OCI-LY1 (cell line): Measurements from ENCODE around the gene TPBGL.

Experiments
- H2AFZ ChIP-seq: fragments of 200-600 bp; sonication (generic), shearing (Covaris generic); 2 replicates; pipeline ENCODE4 v1.6.0; 2014; ENCODE audit warnings: antibody characterized with exemption, mild to moderate bottlenecking, low read length
- H3F3A ChIP-seq: fragments of 200-600 bp; sonication (generic), shearing (Covaris generic); 2 replicates; pipeline ENCODE4 v1.6.0; 2014; ENCODE audit warnings: mild to moderate bottlenecking, antibody characterized with exemption, low read length, moderate library complexity; ENCODE audit not compliant: insufficient read depth
- H3K27ac ChIP-seq: fragments of 200-600 bp; sonication (generic); 2 replicates; pipeline ENCODE4 v1.5.1; 2014; ENCODE audit warnings: low read length, mixed run types, mild to moderate bottlenecking, low read depth; ENCODE audit not compliant: poor library complexity, severe bottlenecking
- H3K27me3 ChIP-seq: fragments of 200-600 bp; sonication (generic); 2 replicates; pipeline ENCODE4 v1.6.0; 2014; ENCODE audit warnings: antibody characterized with exemption, mild to moderate bottlenecking, low read length, moderate library complexity; ENCODE audit not compliant: insufficient read depth
- H3K36me3 ChIP-seq: fragments of 200-600 bp; sonication (generic); 2 replicates; pipeline ENCODE4 v1.6.1; 2014; ENCODE audit warnings: mild to moderate bottlenecking, antibody characterized with exemption, low read length, moderate library complexity, mixed read lengths; ENCODE audit not compliant: insufficient read depth
- H3K4me1 ChIP-seq: fragments of 200-600 bp; sonication (generic); 2 replicates; pipeline ENCODE4 v1.5.1; 2014; ENCODE audit warnings: mild to moderate bottlenecking, low read length, moderate library complexity; ENCODE audit not compliant: insufficient read depth, severe bottlenecking
- H3K4me2 ChIP-seq: fragments of 200-600 bp; sonication (generic), shearing (Covaris generic); 2 replicates; pipeline ENCODE4 v1.6.1; 2014; ENCODE audit warnings: low read length
- H3K4me3 ChIP-seq: fragments of 200-600 bp; sonication (generic); 2 replicates; pipeline ENCODE4 v1.5.1; 2014; ENCODE audit warnings: low read length, low read depth, mild to moderate bottlenecking, mixed read lengths; ENCODE audit not compliant: poor library complexity, severe bottlenecking
- H3K79me2 ChIP-seq: fragments of 200-600 bp; shearing (Covaris generic); 2 replicates; pipeline ENCODE4 v1.6.1; 2016; ENCODE audit warnings: mixed run types, low read length, mixed read lengths; ENCODE audit not compliant: insufficient read depth
- H3K9ac ChIP-seq: fragments of 200-600 bp; sonication (generic), shearing (Covaris generic); 2 replicates; pipeline ENCODE4 v1.6.1; 2014; ENCODE audit warnings: mild to moderate bottlenecking, low read length, mixed read lengths
- H3K9me2 ChIP-seq: fragments of 200-600 bp; sonication (generic), shearing (Covaris generic); 2 replicates; pipeline ENCODE4 v1.6.1; 2014; ENCODE audit warnings: low read depth, mild to moderate bottlenecking, low read length, mixed read lengths
- H3K9me3 ChIP-seq: fragments of 200-600 bp; shearing (Covaris generic); 2 replicates; pipeline ENCODE4 v1.6.1; 2014; ENCODE audit warnings: low read length, mixed read lengths
- H4K20me1 ChIP-seq: fragments of 200-600 bp; sonication (generic), shearing (Covaris generic); 2 replicates; pipeline ENCODE4 v1.6.0; 2016; ENCODE audit warnings: mild to moderate bottlenecking, low read length; ENCODE audit not compliant: insufficient read depth
- EZH2 ChIP-seq: fragments of 200-600 bp; sonication (generic), shearing (Covaris generic); IDR thresholded peaks from 2 replicates; pipeline ENCODE4 v1.8.0; 2017; ENCODE audit warnings: borderline replicate concordance, mixed run types, mild to moderate bottlenecking, antibody characterized with exemption, low read length, moderate library complexity, mixed read lengths
- TF ChIP-seq, protein P1 (sequence below): fragments of 200-600 bp; sonication (generic), shearing (Covaris generic); IDR thresholded peaks from 2 replicates; pipeline ENCODE4 v1.5.1; 2017; ENCODE audit warnings: mild to moderate bottlenecking, antibody characterized with exemption, low read length, moderate library complexity, mixed read lengths

Gene TPBGL

GRCh38 chr11:75205564-75206020 lies 35.0 kb upstream of the TPBGL start:
- Histone ChIP-seq H4K20me1 (no peaks in the 10 kb centered on the region), H3K9me3 (no peaks in the 10 kb centered on the region), H2AFZ (no peak overlapping the region), H3K9ac (no peak overlapping the region), H3K4me2 (no peak overlapping the region), H3K4me1 (no peaks in the 10 kb centered on the region), H3K36me3 (no peaks in the 10 kb centered on the region), H3K27ac (no peak overlapping the region), H3K27me3 (no peaks in the 10 kb centered on the region), H3F3A (no peaks in the 10 kb centered on the region), H3K4me3 (no peak overlapping the region), H3K9me2 (no peaks in the 10 kb centered on the region), H3K79me2 (no peaks in the 10 kb centered on the region)
- no peak for TF ChIP-seq EZH2
- TF ChIP-seq, protein P1, sequence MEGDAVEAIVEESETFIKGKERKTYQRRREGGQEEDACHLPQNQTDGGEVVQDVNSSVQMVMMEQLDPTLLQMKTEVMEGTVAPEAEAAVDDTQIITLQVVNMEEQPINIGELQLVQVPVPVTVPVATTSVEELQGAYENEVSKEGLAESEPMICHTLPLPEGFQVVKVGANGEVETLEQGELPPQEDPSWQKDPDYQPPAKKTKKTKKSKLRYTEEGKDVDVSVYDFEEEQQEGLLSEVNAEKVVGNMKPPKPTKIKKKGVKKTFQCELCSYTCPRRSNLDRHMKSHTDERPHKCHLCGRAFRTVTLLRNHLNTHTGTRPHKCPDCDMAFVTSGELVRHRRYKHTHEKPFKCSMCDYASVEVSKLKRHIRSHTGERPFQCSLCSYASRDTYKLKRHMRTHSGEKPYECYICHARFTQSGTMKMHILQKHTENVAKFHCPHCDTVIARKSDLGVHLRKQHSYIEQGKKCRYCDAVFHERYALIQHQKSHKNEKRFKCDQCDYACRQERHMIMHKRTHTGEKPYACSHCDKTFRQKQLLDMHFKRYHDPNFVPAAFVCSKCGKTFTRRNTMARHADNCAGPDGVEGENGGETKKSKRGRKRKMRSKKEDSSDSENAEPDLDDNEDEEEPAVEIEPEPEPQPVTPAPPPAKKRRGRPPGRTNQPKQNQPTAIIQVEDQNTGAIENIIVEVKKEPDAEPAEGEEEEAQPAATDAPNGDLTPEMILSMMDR: no peak

- TF ChIP-seq EZH2: no peak
- TF ChIP-seq, protein P1: no peak
- Histone ChIP-seq H2AFZ (no peak overlapping the region), H3K4me2 (no peak overlapping the region)
Observed at GRCh38 chr11:75208446-75208845, 32.1 kb upstream of the TPBGL start.

GRCh38 chr11:75212411-75212810 lies 28.2 kb upstream of the TPBGL start:
- Histone ChIP-seq H3K9ac (no peak overlapping the region), H3K4me3 (no peak overlapping the region), H4K20me1 (no peaks in the 10 kb centered on the region), H3K9me3 (no peaks in the 10 kb centered on the region), H3K79me2 (no peaks in the 10 kb centered on the region), H3K4me1 (no peaks in the 10 kb centered on the region), H3K27me3 (no peaks in the 10 kb centered on the region), H3K9me2 (no peaks in the 10 kb centered on the region), H3K4me2 (no peak overlapping the region), H3K27ac (no peak overlapping the region), H3F3A (no peaks in the 10 kb centered on the region), H2AFZ (no peak overlapping the region), H3K36me3 (no peaks in the 10 kb centered on the region)
- TF ChIP-seq, protein P1: no peak
- TF ChIP-seq EZH2: no peak

More at GRCh38 chr11:75208446-75208845, 32.1 kb upstream of the TPBGL start:
- no peaks in the 10 kb centered on the region for H3K79me2 ChIP-seq
- H3F3A ChIP-seq: no peaks in the 10 kb centered on the region
- H3K4me1 ChIP-seq: no peaks in the 10 kb centered on the region
- no peaks in the 10 kb centered on the region for H3K9me2 ChIP-seq
- no peak overlapping the region for H3K4me3 ChIP-seq
- no peaks in the 10 kb centered on the region for H3K27me3 ChIP-seq
- H4K20me1 ChIP-seq: no peaks in the 10 kb centered on the region
- no peak overlapping the region for H3K9ac ChIP-seq
- H3K27ac ChIP-seq: no peak overlapping the region
- no peaks in the 10 kb centered on the region for H3K9me3 ChIP-seq
- H3K36me3 ChIP-seq: no peaks in the 10 kb centered on the region
